Measurements from ENCODE around the gene GLI3.

Gene GLI3

DNA sequence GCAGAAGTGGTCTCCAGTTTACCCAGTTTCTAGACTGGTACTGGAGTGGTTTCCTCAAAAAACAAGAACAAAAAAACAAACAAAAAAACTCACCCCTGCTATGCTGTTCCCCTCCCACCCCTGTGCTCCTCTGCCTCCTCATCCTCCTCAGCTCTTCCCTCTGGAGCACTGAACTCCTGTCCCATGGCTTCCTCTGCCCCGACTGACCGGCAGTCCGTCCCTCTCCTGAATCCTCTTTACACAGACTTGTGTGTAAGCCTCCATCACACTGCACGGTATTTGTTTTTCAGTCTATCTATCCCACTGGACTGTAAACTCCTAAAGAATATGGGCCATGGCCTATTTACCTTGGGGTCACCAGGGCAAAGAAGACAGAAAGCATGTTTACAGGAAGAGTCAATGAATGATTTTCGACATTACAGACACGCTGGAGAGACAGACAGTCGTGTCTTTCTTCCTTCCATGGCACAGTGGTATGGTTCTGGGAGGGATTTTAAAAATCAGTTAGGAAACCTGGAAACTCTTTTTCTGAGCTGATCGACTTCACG, 265.3 kb downstream of the GLI3 start:
- TF ChIP-seq CTCF (IDR thresholded peaks at IDR 0.05; ENCODE audit: extremely low read depth, insufficient read depth, missing control alignments) = no peak
- no peak for DNase-seq (ENCODE audit: low spot score)
- in situ Hi-C loops (cut with MboI; ENCODE audit: low pct_unique_long_range_greater_than_20kb, low sequenced_read_pairs, unreplicated experiment) = no loop called here

DNA sequence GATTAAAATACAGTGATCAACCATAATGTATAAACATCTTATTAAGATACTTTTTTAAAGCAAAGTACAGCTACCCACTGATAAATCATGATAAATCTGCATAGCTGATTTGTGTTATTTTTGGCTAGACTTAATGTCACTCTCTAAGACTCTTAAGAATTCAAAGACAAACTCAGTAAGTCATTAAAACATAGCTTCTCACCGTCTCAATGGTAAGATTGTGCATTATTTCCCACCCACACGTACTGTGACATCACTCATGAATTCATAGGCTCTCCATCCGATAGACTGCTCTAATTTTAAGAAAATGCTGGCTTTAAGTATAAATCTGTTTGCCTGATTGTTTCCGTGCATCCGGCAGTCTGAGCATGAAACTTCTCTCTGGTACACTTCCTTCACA, 266.1 kb downstream of the GLI3 start:
- no peak for DNase-seq (ENCODE audit: low spot score)
- no peak for TF ChIP-seq CTCF (IDR thresholded peaks at IDR 0.05; ENCODE audit: extremely low read depth, insufficient read depth, missing control alignments)
- in situ Hi-C loops (cut with MboI; ENCODE audit: low pct_unique_long_range_greater_than_20kb, low sequenced_read_pairs, unreplicated experiment) = no loop called here

DNA sequence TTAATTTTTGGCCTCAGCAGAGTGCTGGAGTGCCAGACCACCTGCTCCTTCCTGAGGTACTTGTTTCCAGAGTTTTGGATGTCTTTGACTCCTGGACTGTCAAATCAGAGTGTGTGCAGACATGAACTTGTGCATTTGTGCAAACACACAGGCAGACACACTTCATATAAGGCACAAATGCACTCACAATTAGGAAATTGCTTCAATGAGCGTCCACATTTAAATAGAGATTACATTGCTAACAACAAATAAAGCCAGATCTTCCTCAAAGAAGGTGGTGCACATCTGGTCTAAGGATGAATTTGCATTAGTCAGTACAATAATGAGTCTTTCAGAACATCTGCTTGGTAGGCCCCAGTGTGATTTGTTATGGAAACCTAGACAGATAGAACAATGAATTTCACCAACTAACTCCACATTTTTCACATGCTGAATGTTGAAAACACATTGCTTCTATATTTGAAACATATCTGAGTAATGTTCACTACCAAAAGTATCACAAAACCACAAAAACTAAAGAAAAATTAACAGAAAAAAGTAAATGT, 267.4 kb downstream of the GLI3 start:
- in situ Hi-C loops (cut with MboI; ENCODE audit: low pct_unique_long_range_greater_than_20kb, low sequenced_read_pairs, unreplicated experiment) = no loop called here

GRCh38 chr7:41967156-41967555, 269.9 kb downstream of the GLI3 start:
- no peak for TF ChIP-seq CTCF (IDR thresholded peaks at IDR 0.05; ENCODE audit: extremely low read depth, insufficient read depth, missing control alignments)
- in situ Hi-C loops (cut with MboI; ENCODE audit: low pct_unique_long_range_greater_than_20kb, low sequenced_read_pairs, unreplicated experiment) = no loop called here
- DNase-seq (ENCODE audit: low spot score) = no peak

More for the DNA sequence above, 267.4 kb downstream of the GLI3 start:
- no peak for DNase-seq (ENCODE audit: low spot score)
- TF ChIP-seq CTCF (IDR thresholded peaks at IDR 0.05; ENCODE audit: extremely low read depth, insufficient read depth, missing control alignments) = no peak

DNA sequence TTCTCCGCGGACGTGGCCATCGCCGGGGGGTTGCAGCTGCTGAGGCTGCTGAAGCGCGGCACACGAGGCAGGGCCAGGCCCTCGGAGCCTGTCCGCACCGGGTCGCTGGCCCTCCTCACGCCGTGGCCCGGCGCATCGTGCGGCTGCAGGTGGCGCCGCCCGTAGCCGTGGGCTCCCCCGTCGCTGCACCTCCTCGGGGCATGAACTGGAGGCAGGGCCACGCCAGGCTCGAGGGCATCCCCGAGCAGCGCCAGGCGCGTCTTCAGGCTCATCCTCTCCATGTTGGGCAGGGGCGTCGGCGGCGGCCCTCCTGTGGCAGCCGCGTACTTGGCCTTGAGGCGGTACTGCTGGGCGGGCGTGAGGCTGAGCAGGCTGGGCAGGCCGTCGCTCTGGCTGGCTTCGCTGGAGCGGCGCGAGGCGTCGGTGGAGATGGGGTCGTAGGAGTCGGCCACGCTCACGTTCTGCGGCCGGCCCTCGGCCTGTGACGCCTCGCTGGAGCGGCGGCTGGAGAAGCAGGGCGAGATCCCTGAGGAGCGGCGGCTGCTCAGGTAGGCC, 271.0 kb downstream of the GLI3 start:
- TF ChIP-seq CTCF (IDR thresholded peaks at IDR 0.05; ENCODE audit: extremely low read depth, insufficient read depth, missing control alignments) = no peak
- in situ Hi-C loops (cut with MboI; ENCODE audit: low pct_unique_long_range_greater_than_20kb, low sequenced_read_pairs, unreplicated experiment) = no loop called here
- no peak for DNase-seq (ENCODE audit: low spot score)

- no peak for TF ChIP-seq CTCF (IDR thresholded peaks at IDR 0.05; ENCODE audit: extremely low read depth, insufficient read depth, missing control alignments)
- no peak for DNase-seq (ENCODE audit: low spot score)
- in situ Hi-C loops (cut with MboI; ENCODE audit: low pct_unique_long_range_greater_than_20kb, low sequenced_read_pairs, unreplicated experiment) = no loop called here
Measured at GRCh38 chr7:41964849-41965745, 271.9 kb downstream of the GLI3 start.

Measured in GM13977 (cell line).